Bronchial epithelial cell (primary cell): ENCODE measurements around the gene RGS9. TPM values are rescaled to one million over a fixed set of nuclear protein-coding genes. Genes with fewer than 3 reads are reported as not detected.

ENCODE experiments used
- DNase-seq: peaks from one replicate; pipeline ENCODE4 v3.0.0-alpha.2; 2010; ENCODE audit warnings: low read depth
- FAIRE-seq: peaks from 2 replicates; lab custom pipeline; 2011; peaks lifted over from hg19 to GRCh38; lab: Jason Lieb, UNC
- H3K27me3 ChIP-seq: 2 replicates; pipeline ENCODE4 v1.5.1; 2011; ENCODE audit warnings: low read length; ENCODE audit not compliant: control insufficient read depth, insufficient read depth
- H3K36me3 ChIP-seq: 2 replicates; pipeline ENCODE4 v1.5.1; 2011; ENCODE audit warnings: low read length; ENCODE audit not compliant: control insufficient read depth, insufficient read depth
- H3K4me3 ChIP-seq: 2 replicates; pipeline ENCODE4 v1.5.1; 2011; ENCODE audit warnings: mild to moderate bottlenecking, low read depth, low read length, control low read depth
- CTCF ChIP-seq: IDR thresholded peaks from 2 replicates; pipeline ENCODE4 v1.5.1; 2011; ENCODE audit warnings: mild to moderate bottlenecking, moderate library complexity, low read length, control low read depth, inconsistent platforms; ENCODE audit not compliant: insufficient read depth, severe bottlenecking
- total RNA-seq: library from RNA; depleted of rRNA; stranded (reverse); fragments of >200 nt; gene quantifications from 2 replicates; pipeline ENCODE4 v1.2.1, GENCODE V29; 2014

The RGS9 gene
- total RNA-seq, 1 donor from 2014 or later, result 1.1 TPM

DNA sequence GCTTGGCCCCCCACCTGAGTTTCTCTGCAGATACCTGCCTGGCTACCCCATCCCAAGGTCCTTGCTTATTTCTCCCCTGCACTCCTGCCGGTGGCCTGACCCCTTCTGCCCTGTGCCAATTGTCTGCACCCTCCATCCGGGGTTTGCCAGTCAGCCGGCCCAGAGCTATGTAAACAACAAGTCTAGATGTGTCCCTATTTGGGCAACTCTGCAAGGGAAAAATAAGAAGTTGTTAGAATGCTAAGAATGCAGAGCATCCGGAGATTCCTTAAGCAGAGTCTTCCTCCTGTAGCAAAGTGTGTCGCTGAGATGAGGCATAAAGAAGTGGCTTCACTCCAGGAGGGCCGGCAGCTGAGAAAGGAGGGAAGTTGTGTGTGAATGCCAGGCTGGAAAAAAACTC, 46.6 kb downstream of the RGS9 start:
- no peaks in the 10 kb centered on the region for H3K27me3 ChIP-seq
- no peak for TF ChIP-seq CTCF
- DNase-seq (no peak), FAIRE-seq (no peak)
- H3K36me3 ChIP-seq, result no peaks in the 10 kb centered on the region
- H3K4me3 ChIP-seq, result no peak overlapping the region

DNA sequence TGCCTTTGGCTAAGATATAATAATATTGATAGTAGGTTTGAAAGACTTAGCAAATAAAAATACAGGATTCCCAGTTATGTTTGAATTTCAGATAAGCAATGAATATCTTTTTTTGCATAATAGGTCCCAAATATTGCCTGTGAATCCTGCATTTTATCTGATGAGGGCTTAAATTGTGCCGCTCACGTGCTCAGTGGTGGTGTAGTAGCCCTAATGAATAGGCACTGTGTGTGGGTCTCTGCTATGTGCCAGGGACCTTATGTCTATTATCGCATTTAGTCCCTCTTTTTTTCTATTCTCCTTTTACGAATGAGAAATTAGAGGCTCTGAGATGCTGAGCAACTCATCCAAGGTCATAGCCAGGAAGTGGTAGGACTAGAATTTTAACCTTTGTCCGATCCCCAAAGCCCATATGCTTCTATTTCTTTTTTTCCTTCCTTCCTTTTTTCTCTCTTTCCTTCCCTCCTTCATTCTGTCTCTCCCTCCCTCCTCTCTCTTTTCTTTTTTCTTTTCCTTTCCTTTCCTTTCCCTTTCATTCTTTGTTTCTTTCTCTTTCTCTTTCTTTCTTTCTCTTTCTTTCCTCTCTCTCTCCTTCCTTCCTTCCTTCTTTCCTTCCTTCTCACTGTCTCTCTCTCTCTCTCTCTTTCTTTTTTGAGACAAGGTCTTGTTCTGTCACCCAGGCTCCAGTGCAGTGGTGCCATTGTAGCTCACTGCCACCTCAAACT, 47.2 kb downstream of the RGS9 start:
- FAIRE-seq (peak; percentile 55), DNase-seq (no peak)
- no peaks in the 10 kb centered on the region for H3K36me3 ChIP-seq
- no peak for TF ChIP-seq CTCF
- H3K27me3 ChIP-seq, result no peaks in the 10 kb centered on the region
- no peak overlapping the region for H3K4me3 ChIP-seq

GRCh38 chr17:65185062-65185461, 47.9 kb downstream of the RGS9 start:
- no peaks in the 10 kb centered on the region for H3K36me3 ChIP-seq
- no peak overlapping the region for H3K4me3 ChIP-seq
- no peak for FAIRE-seq
- no peak for TF ChIP-seq CTCF
- DNase-seq, result no peak
- no peaks in the 10 kb centered on the region for H3K27me3 ChIP-seq

GRCh38 chr17:65185668-65186382, 48.7 kb downstream of the RGS9 start:
- no peak for TF ChIP-seq CTCF
- FAIRE-seq, result no peak
- DNase-seq, result no peak
- H3K27me3 ChIP-seq, result no peaks in the 10 kb centered on the region
- no peak overlapping the region for H3K4me3 ChIP-seq
- no peaks in the 10 kb centered on the region for H3K36me3 ChIP-seq

GRCh38 chr17:65190467-65191097, 53.4 kb downstream of the RGS9 start:
- FAIRE-seq (no peak), DNase-seq (peak; percentile 26)
- no peak for TF ChIP-seq CTCF
- no peaks in the 10 kb centered on the region for H3K27me3 ChIP-seq
- no peak overlapping the region for H3K4me3 ChIP-seq
- H3K36me3 ChIP-seq, result no peaks in the 10 kb centered on the region
